Ovary (tissue), 3 donors: ENCODE data around the gene MAP1S.

Experiments used
- POLR2A ChIP-seq: fragments of 450-650 bp; IDR thresholded peaks from one replicate; pipeline ENCODE4 v1.6.1; 2017; ENCODE audit warnings: antibody characterized with exemption, mild to moderate bottlenecking, moderate library complexity
- TF ChIP-seq, protein P1 (sequence below), 3 donors: fragments of 450-650 bp in 2 of 3; fragments of 200-600 bp in 1 of 3; IDR thresholded peaks; one replicate each; pipeline versions ENCODE4 v1.5.1 to v1.8.0; 2016 to 2022; ENCODE audit warnings: antibody characterized with exemption in 3 of 3, mild to moderate bottlenecking in 1 of 3
- donor health status: DM: no; HTN: no; CAD: no.

DNA sequence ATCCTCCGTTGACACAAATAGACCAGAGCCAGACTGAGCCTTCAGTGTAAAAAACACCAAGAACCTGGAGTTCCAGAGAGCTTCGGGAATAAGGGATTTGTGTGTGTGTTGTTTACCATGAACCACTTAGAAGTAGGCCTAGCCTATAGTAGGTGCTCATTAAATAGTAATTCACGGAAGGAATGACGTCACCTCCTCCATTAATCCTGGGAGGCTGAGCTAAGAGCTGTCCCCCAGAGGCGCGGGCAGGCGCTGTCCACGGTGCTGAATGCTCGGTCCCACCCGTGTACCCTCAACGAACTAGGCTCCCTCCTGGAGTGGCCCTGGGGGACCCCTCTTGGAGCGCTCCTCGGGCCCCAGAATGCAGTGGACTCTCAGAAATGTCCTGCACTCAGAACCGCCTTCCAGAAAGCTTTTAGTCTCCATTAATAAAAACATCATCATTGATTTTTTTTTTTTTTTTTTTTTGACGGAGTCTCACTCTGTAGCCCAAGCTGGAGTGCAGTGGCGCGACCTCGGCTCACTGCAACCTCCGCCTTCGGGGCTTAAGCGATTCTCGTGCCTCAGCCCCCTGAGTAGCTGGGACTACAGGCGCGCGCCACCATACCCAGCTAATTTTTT, 37.7 kb upstream of the MAP1S start:
- no peak for TF ChIP-seq POLR2A
- TF ChIP-seq, protein P1, sequence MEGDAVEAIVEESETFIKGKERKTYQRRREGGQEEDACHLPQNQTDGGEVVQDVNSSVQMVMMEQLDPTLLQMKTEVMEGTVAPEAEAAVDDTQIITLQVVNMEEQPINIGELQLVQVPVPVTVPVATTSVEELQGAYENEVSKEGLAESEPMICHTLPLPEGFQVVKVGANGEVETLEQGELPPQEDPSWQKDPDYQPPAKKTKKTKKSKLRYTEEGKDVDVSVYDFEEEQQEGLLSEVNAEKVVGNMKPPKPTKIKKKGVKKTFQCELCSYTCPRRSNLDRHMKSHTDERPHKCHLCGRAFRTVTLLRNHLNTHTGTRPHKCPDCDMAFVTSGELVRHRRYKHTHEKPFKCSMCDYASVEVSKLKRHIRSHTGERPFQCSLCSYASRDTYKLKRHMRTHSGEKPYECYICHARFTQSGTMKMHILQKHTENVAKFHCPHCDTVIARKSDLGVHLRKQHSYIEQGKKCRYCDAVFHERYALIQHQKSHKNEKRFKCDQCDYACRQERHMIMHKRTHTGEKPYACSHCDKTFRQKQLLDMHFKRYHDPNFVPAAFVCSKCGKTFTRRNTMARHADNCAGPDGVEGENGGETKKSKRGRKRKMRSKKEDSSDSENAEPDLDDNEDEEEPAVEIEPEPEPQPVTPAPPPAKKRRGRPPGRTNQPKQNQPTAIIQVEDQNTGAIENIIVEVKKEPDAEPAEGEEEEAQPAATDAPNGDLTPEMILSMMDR (IDR thresholded peaks at IDR 0.05) = no peak
